ENCODE data around the gene NLN. TPM values are rescaled to one million over a fixed set of nuclear protein-coding genes. Genes with fewer than 3 reads are reported as not detected.

NLN gene
- total RNA-seq, 1 donor from 2014 or later, result 4.7 TPM

GRCh38 chr5:65822710-65823109 is 100.7 kb downstream of the NLN start:
- H3K27ac ChIP-seq, result no peak overlapping the region
- DNase-seq (ENCODE audit: low spot score in 2 of 2), result no peak
- intact Hi-C loops (cut with DNase I), result no loop called here
- H3K27me3 ChIP-seq, result no peaks in the 10 kb centered on the region
- TF ChIP-seq CTCF (IDR thresholded peaks at IDR 0.05), result no peak
- no peaks in the 10 kb centered on the region for H3K9me3 ChIP-seq
- H3K36me3 ChIP-seq, result no peaks in the 10 kb centered on the region
- no peaks in the 10 kb centered on the region for H3K4me1 ChIP-seq
- no peak overlapping the region for H3K4me3 ChIP-seq

- Histone ChIP-seq H3K9me3 (no peaks in the 10 kb centered on the region), H3K4me3 (no peak overlapping the region), H3K4me1 (no peaks in the 10 kb centered on the region), H3K27ac (no peak overlapping the region), H3K36me3 (no peaks in the 10 kb centered on the region), H3K27me3 (no peaks in the 10 kb centered on the region)
- intact Hi-C loops (cut with DNase I), result no loop called here
- no peak for TF ChIP-seq CTCF (IDR thresholded peaks at IDR 0.05)
- no peak for DNase-seq (ENCODE audit: low spot score in 2 of 2)
These were observed 101.2 kb downstream of the NLN start for GRCh38 chr5:65823204-65823603.

GRCh38 chr5:65823845-65824445 is 101.9 kb downstream of the NLN start:
- Histone ChIP-seq H3K27me3 (no peaks in the 10 kb centered on the region), H3K27ac (no peak overlapping the region), H3K36me3 (no peaks in the 10 kb centered on the region), H3K9me3 (no peaks in the 10 kb centered on the region), H3K4me3 (no peak overlapping the region), H3K4me1 (no peaks in the 10 kb centered on the region)
- no peak for DNase-seq (ENCODE audit: low spot score in 2 of 2)
- TF ChIP-seq CTCF (IDR thresholded peaks at IDR 0.05), result no peak
- intact Hi-C loops (cut with DNase I), result no loop called here

GRCh38 chr5:65825408-65826328 is 103.7 kb downstream of the NLN start:
- intact Hi-C loops (cut with DNase I), result no loop called here
- Histone ChIP-seq H3K4me3 (no peak overlapping the region), H3K27ac (no peak overlapping the region), H3K36me3 (no peaks in the 10 kb centered on the region), H3K4me1 (no peaks in the 10 kb centered on the region), H3K27me3 (no peaks in the 10 kb centered on the region), H3K9me3 (no peaks in the 10 kb centered on the region)
- no peak for DNase-seq (ENCODE audit: low spot score in 2 of 2)
- TF ChIP-seq CTCF (IDR thresholded peaks at IDR 0.05), result no peak

GRCh38 chr5:65828022-65828896 is 106.3 kb downstream of the NLN start:
- DNase-seq (ENCODE audit: low spot score in 2 of 2), result no peak
- Histone ChIP-seq H3K4me3 (no peak overlapping the region), H3K4me1 (no peaks in the 10 kb centered on the region), H3K9me3 (no peaks in the 10 kb centered on the region), H3K27ac (no peak overlapping the region), H3K36me3 (no peaks in the 10 kb centered on the region), H3K27me3 (no peaks in the 10 kb centered on the region)
- intact Hi-C loops (cut with DNase I), result no loop called here
- TF ChIP-seq CTCF (IDR thresholded peaks at IDR 0.05), result no peak
